Measurements from ENCODE around the gene HIVEP3. TPM values are rescaled to one million over a fixed set of nuclear protein-coding genes. Genes with fewer than 3 reads are reported as not detected.

The HIVEP3 gene
- polyA plus RNA-seq, 1 of the 3 experiments (the other 2 are of a cell fraction): 6.4 TPM

GRCh38 chr1:41835485-41835884, 83.2 kb downstream of the HIVEP3 start:
- CTCF ChIA-PET: interaction anchor here (1.3 to 2.4 kb wide), 2 partner anchors 24 to 261 kb away, joined by 6 to 7 read pairs; no protein-coding TSS in a partner anchor

GRCh38 chr1:41833519-41834000, 85.2 kb downstream of the HIVEP3 start:
- Histone ChIP-seq H3K9ac (no peak overlapping the region), H3K79me2 (ENCODE audit: insufficient read depth) (no peaks in the 10 kb centered on the region), H3K27ac (ENCODE audit: low read depth in 2 of 2, low read length in 1 of 2) (no peak overlapping the region), H3K4me2 (no peak overlapping the region), H3K9me3 (no peaks in the 10 kb centered on the region), H3K4me1 (ENCODE audit: control insufficient read depth in 1 of 2, insufficient read depth in 2 of 2, low read depth in 1 of 2, low read length in 1 of 2) (no peaks in the 10 kb centered on the region), H4K20me1 (ENCODE audit: insufficient read depth) (no peaks in the 10 kb centered on the region), H3K9me2 (no peaks in the 10 kb centered on the region), H3K36me3 (replicated peaks in 1 of 2; ENCODE audit: control insufficient read depth in 1 of 2, insufficient read depth in 2 of 2, low read length in 1 of 2) (no peaks in the 10 kb centered on the region), H2AFZ (ENCODE audit: low read depth) (no peak overlapping the region), H3K4me3 (ENCODE audit: low read depth in 2 of 2, low read length in 1 of 2) (no peak overlapping the region), H3F3A (replicated peaks; ENCODE audit: insufficient read depth) (no peaks in the 10 kb centered on the region), H3K27me3 (ENCODE audit: insufficient read depth) (no peaks in the 10 kb centered on the region)
- WGBS (ENCODE audit: low lambda C conversion rate): 87% methylated on average over 5 of the region's 5 CpGs
- DNase-seq: no peak
- ChIA-PET POLR2A (no interaction called here), CTCF (interaction anchor here (0.9 to 2.4 kb wide), 3 partner anchors 13 to 37 kb away, joined by 3 to 7 read pairs (median 4); no protein-coding TSS in a partner anchor)
- TF ChIP-seq IRF3 (IDR thresholded peaks at IDR 0.05; ENCODE audit: low read depth, low read length) (no peak), GATA2 (CRISPR knock-in tag; IDR thresholded peaks at IDR 0.05) (no peak), RCOR1 (IDR thresholded peaks at IDR 0.05; ENCODE audit: low read length) (no peak), YY1 (IDR thresholded peaks at IDR 0.05; ENCODE audit: low read depth) (no peak), EZH2phosphoT487 (IDR thresholded peaks at IDR 0.05; ENCODE audit: borderline replicate concordance, low read depth) (no peak), RFX5 (IDR thresholded peaks at IDR 0.05; ENCODE audit: low read length) (no peak), NRF1 (IDR thresholded peaks at IDR 0.05; ENCODE audit: low read depth, low read length) (no peak), FOSL2 (IDR thresholded peaks at IDR 0.05; ENCODE audit: borderline replicate concordance, low read depth) (no peak), POLR2AphosphoS5 (IDR thresholded peaks at IDR 0.05; ENCODE audit: low read depth, low read length) (no peak), TEAD4 (IDR thresholded peaks at IDR 0.05; ENCODE audit: borderline replicate concordance, insufficient read depth) (no peak), NFIC (IDR thresholded peaks at IDR 0.05; ENCODE audit: borderline replicate concordance) (no peak), CTCF (IDR thresholded peaks at IDR 0.05) (no peak), REST (IDR thresholded peaks at IDR 0.05; ENCODE audit: low read depth, low read length) (no peak)

More at GRCh38 chr1:41835485-41835884, 83.2 kb downstream of the HIVEP3 start:
- DNase-seq: no peak
- POLR2A ChIA-PET: no interaction called here
- no peaks in the 10 kb centered on the region for H3F3A ChIP-seq (replicated peaks; ENCODE audit: insufficient read depth)
- no peaks in the 10 kb centered on the region for H3K9me3 ChIP-seq
- no peaks in the 10 kb centered on the region for H3K27me3 ChIP-seq (ENCODE audit: insufficient read depth)
- TF ChIP-seq MXI1 (IDR thresholded peaks at IDR 0.05; ENCODE audit: low read depth, low read length): no peak
- no peak for TF ChIP-seq EZH2phosphoT487 (IDR thresholded peaks at IDR 0.05; ENCODE audit: borderline replicate concordance, low read depth)
- peaks cover 0 to 4% of the 10 kb centered on the region in 2 experiments; a peak in 1 of 4 replicates for H3K4me1 ChIP-seq (ENCODE audit: control insufficient read depth in 1 of 2, insufficient read depth in 2 of 2, low read depth in 1 of 2, low read length in 1 of 2)
- H3K4me2 ChIP-seq: no peak overlapping the region
- no peak overlapping the region for H3K27ac ChIP-seq (ENCODE audit: low read depth in 2 of 2, low read length in 1 of 2)
- H3K9ac ChIP-seq: no peak overlapping the region
- H3K9me2 ChIP-seq: no peaks in the 10 kb centered on the region
- H2AFZ ChIP-seq (ENCODE audit: low read depth): no peak overlapping the region
- no peaks in the 10 kb centered on the region for H3K36me3 ChIP-seq (replicated peaks in 1 of 2; ENCODE audit: control insufficient read depth in 1 of 2, insufficient read depth in 2 of 2, low read length in 1 of 2)
- H3K4me3 ChIP-seq (ENCODE audit: low read depth in 2 of 2, low read length in 1 of 2): no peak overlapping the region
- 92% methylated on average over 5 of the region's 5 CpGs for WGBS (ENCODE audit: low lambda C conversion rate)
- H3K79me2 ChIP-seq (ENCODE audit: insufficient read depth): no peaks in the 10 kb centered on the region
- no peaks in the 10 kb centered on the region for H4K20me1 ChIP-seq (ENCODE audit: insufficient read depth)
